Islet of Langerhans (tissue), 1 donor: ENCODE measurements around the gene LPP.
A peak's percentile ranks its signal among the peaks of the same experiment; 100 is the strongest.

ENCODE experiments used
- FAIRE-seq: peaks from one replicate; lab custom pipeline; 2011; peaks lifted over from hg19 to GRCh38; lab: Jason Lieb, UNC

The LPP gene

DNA sequence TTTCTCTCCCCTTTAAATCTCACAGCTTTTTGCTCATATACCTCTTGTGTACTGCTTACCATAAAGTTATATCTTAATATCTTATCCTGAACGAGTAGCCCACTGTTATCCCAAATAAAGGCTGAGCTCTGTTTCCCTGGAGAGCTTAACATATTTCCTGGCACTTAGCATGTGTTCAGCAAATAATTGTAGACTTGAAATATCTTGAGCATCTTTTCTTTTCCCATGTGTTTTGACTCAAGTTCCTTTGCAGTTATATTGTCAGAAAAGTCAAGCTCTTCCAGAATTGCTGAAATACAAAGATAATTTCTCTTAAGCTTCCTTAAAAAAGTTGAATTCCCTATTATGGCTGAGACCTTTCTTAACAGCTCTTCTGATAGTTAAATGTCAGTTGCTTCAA lies 150.5 kb downstream of the LPP start:
- no peak for FAIRE-seq

DNA sequence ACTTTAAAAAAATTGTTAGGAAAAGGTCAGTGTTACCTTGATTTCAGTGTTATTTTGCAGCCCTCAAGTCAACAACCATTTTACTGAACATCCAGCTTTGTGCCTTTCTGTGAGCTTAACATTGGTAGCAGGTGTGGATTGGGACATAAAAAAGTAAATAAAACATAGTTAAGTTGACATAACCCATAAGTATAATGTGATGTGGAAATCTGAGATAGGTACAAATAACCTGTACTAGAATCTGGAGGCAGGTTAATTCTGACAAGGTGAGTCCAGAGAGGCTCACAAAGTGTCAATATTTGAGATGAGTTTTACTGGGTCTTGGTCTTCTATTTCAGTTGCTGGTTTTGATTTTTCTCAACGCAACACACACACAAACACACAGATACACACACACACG lies 151.3 kb downstream of the LPP start:
- FAIRE-seq, result peak; percentile 56

DNA sequence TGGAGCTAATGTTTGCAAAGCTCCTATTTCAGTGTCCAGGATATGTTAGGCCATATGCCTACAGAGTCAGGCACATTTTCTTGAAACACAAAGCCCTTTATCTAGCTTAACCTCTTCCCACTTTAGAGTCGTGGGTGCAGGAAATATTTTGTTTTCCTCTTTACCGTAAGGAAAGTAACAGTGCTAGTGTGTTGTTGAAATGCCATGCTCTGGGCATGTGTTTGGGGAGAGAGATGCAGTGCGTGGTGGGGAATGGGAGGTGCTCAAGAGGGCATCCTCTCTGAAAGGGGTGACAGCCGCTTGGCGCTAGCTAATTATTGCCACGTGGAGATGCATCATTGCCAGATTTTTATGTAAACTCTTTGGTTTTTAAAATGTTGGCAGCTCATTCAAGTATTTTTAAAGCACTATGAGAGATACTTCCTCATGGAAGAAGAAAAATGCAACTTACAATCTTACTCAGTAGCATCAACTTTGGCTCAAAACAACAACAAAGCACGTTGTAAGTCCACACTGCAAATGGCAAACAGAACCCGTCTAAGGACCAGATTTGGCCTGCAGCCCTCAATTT lies 152.6 kb downstream of the LPP start:
- no peak for FAIRE-seq

DNA sequence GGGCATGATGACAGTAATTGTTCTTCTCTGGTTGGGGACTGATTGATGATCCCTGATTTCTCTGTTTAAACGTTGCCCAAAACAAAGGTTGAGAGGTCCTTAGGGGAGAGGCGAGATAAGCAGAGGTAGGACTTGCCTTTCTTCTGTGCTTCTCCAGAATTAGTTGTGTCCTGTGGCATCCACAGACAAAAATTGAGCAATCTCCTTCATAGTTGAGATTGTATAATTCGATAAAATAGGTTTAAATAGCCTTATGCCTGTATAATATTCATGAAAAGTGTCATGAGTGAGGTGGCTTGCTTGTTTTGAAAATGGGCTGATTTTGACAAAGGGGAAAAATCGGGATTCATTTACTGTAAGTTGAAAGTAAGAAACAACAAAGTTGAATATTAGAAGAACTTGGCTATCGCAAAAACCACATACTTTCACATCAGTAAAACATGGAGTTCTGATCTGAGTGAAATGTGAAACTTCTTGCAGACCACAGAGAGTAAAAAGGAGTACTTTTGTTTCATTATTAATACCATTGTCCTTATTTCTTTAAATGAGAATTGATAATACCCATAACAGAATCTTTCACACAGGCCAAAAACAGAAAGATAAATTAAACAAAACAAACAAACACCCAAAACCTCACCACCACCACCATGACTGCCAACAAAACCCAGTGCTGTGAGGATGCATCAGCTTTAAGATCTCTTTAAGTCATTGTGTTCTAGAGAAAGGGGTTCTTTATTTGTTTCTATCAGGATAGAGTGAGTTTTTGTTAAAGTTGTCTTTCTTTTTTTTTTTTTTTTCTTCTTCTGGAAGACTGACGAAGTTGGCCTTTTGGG lies 155.7 kb downstream of the LPP start:
- FAIRE-seq, result no peak

DNA sequence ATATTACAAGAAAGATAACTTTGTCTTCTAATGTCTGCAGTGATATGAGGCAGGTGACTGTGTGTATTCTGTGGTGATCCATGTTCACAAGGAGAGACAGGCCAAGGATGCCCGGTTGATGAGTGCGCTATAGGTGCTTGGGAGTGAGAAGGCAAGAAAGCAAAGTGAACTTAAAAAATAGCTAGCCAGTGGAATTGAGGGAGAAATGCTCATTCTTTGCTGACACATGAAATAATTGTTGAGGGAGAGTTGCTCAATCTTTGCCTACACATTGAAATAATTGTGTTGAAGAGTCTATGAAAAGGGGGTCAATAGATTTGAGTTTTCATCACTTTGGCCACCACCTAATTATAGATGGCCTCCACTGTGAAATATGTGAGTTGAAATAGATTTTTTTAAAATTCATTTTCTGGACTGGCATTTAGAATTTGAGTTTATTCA lies 156.3 kb downstream of the LPP start:
- FAIRE-seq, result no peak

DNA sequence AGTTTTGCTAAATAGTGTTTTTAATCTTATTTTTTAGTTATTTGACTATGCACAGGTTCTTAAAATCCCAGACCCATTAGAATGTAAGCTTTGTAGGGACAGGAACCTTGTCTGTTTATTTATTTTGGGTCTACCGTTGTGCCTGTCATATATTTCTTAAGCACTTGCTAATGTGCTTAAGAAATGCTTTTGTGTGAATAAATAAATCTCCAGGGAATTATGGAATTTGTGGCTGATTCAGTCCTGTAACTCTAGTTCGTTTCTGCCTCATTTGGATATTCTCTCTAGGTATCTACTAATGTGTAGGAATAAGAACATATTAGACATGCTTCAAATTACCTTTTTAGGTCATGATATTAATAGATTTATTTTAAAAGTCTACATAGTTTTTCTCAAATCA lies 161.6 kb downstream of the LPP start:
- peak; percentile 64 for FAIRE-seq

DNA sequence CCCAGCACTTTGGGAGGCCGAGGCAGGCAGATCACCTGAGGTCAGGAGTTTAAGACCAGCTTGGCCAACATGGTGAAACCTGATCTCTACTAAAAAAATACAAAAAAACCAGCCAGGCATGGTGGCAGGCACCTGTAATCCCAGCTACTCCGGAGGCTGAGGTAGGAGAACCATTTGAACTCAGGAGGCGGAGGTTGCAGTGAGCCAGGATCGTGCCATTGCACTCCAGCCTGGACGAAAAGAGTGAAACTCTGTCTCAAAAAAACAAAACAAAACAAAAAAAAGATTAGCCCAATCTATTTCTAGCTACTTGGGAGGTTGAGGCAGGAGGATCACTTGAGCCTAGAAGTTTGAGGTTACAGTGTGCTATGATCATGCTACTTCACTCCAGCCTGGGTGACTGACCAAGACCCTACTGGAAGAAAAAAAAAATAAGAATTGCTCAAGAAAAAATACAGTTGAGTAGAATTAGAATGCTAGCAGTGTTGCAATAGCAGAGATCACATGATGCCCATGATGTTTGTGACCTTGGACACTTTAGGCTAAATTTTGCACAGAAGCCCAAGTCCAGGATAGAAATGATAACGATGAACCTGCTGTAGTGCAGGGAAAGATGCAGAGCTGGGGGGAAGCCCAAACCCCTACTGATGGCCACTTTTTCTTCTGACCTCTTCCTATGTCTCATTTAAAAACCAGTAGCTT lies 162.2 kb downstream of the LPP start:
- FAIRE-seq, result no peak

DNA sequence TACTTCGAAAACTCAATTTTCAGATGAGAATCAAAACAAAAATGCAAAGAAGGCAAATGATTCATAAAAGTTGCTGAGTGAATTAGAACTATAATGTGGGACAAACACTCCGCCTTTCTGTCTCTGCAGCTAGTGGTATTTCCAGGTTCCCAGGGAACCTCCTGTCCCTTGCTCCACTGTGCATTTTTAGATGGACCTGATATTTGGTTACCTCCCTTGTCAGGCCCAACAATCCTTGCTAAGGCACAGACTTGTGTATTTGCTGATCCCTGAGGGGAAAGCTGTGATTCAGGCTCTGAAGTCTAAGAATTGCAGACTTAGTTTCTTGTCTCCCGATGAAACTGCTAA lies 162.7 kb downstream of the LPP start:
- no peak for FAIRE-seq

DNA sequence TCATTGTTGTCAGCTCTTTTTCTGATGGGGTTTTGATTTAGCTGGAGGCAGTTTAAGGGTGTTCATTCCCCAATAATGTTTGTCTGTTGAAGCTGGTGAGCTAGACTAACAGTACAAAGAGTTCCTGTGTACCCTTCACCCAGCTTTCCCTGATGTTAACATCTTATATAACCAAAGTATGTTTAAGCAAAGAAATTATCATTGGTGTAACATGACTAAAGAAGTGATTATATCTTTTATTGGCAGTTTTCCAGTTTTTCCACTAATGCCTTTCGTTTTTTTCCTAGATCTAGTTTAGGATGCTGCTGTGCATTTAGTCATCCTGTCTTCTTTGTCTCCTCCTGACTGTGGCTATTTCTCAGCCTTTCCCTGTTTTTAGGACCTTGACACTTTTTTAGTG lies 165.6 kb downstream of the LPP start:
- FAIRE-seq, result no peak

DNA sequence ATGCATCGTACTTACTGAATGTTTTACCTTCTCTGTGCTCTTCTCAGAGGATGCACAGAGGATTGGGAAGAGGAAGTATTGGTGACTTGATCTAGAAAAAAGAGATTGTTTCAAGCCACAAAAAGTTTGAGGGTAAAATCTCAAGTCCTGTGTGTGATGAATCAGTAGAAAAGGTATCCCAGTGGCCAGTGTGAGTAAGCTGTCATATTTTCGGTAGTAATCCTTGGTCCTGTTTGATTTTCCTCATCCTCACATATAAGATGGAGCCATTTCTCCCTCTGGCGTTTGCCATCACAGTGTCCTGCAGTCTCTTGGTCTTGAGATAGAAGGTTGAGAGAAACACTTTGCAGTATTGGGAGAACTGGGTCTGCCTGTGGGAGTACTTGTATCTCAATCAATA lies 166.8 kb downstream of the LPP start:
- FAIRE-seq, result no peak

DNA sequence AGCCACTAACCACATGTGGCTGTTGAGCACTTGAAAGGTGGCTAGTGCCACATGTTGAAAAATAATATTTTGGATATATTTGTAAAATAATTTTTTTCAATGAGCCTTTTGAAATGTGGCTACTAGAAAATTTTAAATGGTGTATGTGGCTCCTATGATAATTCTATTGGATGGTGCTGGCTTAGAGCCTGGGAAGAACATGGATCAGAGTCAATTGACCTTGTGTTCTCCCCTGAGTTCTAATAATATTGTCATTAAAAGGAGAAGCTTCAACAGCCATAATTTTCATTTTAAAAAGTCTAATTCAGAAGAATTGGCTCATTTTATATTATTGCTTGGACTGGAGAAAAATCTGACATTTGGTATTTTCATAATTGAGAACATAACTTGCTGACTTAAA lies 167.3 kb downstream of the LPP start:
- FAIRE-seq, result no peak

DNA sequence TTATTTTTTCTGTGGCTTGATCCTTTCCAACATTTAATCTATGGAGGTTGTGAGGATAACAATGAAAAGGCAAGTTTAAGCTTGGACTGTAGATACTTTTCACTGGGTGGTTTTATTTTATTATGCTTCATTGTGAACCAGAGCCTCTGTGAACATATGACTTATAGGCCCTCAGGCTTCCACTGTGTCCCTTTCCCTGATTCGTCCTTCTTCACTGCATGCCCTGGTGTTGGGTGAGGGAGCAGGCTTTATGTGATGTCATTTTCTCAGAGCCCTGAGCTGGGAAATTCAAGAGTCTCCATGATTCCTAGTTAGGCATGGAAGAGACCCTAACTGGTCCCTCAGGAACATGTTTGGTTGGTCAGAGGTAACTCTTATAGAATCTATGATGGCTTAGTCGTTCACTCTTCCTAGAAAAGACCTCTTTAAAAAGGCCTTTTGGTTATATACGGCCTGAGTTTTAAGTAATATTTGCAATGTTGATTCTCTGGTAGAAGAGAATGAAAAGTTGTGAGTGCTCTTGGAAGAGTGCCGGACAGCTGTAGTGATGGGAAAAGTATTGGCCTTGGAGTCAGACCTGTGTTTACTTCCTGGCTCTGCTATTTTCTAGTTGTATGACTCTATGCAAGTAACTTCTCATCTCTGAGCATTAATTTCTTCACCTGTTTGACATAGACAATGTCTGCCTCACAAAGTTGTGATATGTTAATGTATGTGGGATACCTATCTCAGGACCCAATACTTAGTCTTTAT lies 168.4 kb downstream of the LPP start:
- FAIRE-seq, result no peak

DNA sequence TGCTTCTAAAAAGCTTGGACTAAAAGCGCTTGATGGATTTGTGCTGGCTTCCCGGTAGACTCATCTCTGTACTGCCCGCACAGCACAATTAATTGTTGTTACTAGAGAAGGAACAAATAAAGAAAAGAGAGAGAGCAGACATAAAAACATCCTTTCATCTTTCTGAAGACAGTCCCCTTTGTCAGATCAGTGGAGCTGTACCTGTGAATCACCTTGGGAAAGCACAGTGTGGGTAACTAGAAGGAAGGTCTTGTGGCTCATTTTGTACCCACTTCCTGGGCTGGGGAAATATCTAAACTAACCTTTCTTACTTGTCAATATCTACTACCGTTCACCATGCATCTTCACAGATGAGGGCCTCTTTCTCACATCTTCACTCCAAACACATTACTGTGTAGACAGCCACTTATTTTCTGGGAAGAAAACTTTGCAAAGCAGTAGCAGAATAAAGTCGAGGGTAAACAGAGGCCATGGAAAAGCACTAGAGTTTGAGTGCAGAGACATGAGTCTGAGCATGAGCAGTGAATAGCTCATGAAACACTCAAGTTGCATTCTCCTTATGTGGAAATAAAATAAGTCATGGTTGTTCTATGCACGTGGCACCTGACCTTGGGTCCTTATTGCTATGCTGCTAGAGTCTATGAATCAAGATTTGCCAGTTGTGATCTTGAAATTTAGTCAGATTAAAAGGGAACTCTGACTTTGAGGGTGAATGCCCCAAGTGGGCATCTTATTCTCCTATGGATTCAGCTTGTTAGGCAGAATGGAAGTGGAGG lies 169.3 kb downstream of the LPP start:
- no peak for FAIRE-seq

DNA sequence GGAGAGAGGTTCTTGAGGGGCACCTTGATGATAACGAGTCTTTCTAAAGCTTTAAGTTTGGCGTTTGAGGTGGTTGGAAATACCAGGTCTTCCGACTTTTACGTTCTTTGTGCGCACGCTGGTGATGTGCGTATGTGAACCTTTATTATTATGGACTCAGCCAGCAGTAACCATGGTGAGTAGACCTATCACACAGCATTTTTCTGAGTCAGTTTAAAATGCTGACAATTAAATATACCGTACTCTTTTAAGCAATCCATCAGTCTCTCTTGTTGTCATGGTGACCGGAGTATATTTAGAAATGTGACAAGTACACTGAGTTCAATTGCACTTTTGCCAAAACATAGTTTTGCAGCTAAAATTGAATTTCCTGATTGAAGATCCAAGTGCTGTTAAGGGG lies 172.2 kb downstream of the LPP start:
- no peak for FAIRE-seq

DNA sequence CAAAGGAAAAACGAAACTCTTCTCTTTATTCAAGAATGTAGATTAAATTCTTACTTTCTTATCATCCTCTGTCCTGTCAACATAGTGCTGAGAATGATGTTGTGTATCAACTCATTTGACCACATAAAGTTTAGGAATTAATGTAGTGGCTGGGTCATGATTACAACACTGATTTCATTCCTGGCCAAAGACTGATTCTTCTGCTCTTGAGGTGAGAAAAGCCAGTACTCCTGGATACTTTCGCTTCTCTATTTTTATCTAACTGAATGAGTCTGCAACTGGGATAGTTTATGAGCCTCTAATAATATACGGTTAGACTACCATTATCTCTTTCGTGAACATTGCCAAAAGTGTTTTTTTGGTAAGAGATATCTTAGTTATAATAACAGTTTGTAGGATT lies 173.0 kb downstream of the LPP start:
- no peak for FAIRE-seq

DNA sequence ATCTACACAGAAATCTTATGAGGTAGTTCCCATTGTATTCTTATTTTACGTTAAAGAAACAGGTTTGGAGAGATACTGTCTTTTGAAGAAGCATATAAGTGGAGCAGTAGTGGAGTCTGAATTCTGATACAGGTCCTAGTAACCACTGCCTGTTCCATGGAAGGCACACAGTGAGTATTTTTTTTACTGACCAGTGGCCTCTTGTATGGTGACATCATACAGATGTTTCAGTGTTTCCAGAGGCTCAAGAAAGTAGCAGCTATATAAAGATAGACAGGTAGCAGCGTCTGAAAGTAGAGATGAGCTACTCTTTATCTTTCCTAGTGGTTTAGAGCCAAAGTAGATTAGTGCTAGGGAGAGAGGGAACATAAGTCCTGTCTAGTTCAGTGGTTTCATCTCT lies 173.5 kb downstream of the LPP start:
- FAIRE-seq, result no peak

DNA sequence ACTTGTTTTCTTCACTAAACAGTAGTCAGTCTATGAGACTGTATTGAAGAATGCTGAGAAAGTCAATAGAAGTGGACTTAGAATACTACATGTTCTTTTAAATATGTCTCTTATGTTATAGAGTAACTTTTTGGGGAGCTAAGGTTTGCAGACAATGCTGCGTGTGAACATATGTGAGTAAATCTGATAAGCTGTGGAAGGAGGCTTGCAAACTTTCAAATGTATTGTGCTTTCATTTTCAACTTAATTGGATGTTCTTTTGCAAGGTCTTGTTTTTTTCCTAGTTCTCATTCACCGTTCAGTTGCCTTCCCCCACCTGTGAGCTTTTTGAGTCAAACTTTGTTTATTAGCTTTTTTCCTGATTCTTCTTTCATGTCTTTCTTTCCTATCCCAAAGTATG lies 176.2 kb downstream of the LPP start:
- no peak for FAIRE-seq

DNA sequence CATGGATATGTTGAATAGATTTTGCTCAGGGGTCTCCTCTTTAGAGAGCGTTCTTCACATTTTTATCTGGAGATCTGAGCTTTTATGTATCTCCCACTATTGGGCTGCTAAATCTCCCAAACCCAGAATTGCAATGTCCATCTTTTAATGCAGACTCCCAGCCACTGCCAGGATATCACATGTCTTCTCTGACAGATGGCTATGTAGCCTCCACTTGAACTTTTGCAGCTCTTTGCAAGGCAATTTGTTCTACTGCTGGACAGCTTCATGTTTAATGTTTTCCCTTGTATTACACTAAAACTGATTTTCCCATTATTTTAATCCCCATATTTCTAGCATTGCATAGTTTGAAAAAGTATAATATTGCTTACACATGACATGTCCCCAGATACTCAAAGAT lies 177.2 kb downstream of the LPP start:
- peak; percentile 85 for FAIRE-seq

DNA sequence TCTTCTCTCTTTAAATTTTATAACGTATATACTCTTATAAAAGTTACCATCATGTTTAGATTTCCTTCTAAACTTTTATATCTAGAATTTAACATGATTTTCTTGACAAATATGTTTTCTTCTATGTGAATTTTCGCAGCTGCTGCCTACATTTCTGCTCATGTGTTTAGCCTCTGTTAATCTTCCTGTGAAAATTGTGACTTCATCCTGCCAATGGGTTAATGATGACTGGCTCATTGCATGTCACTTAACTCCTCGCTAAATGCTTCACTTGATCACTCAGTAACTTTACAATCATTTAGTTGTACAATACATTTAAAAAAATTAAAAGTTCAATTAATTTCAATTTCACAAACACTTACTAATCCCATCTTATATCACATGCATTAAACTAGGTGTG lies 178.1 kb downstream of the LPP start:
- FAIRE-seq, result peak; percentile 96

DNA sequence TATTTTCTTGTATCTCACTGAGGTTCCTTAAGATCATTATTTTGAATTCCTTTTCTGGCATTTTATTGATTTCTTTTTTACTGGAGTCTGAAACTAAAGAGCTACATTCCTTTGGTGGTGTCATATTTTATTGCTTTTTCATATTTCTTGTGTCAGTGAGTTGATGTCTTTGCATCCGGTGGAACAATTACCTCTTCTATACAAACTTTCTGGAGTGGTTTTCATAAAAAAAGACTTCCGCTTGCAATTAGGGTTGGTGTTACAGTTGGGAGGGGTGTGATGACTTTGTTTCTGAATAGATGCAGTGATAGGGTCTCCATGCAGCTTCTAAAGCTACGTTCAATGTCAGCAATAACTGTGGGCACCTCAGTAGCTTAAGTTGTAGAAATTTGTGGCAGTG lies 181.7 kb downstream of the LPP start:
- no peak for FAIRE-seq

DNA sequence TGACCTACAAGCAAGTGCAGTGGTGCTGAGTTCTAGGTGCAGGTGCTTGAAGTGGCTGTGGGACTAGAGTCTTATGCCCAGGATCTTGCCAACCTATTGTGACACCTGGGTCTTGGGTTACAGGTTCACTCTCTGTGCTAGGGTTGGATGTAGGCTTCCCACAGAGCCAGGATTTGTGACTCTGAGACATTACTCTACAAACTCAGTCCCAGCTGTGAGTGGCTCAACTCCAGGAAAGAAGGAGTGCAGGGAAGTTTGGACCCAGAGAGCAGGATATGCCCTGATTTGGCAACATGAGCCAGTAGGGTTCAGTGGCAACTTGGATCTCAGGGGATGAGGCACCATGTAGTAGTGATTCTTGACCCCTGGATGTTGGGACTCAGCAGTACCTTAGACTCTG lies 182.2 kb downstream of the LPP start:
- no peak for FAIRE-seq

DNA sequence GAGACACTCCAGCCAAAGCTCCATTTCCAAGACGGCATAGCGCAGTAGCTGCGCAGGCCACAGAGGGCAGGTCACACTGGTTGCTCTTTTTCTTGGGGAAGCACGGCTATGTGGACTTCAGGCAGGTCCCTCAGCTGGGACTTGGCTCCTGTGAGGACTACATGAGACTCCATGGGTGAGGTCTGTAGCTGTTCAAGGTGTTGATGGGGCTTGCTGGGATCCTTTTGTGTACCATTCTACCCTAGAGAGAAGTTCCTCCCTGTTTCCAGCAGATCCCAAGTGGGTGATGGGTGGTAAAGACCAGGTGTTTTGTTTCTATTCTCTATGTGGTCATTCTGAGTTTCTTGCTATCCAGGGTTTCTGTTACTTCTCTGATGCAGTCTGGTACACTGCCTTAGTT lies 183.3 kb downstream of the LPP start:
- FAIRE-seq, result no peak
